Esophagus squamous epithelium (tissue), 4 donors: Measurements from ENCODE around the gene DDX17.

Source experiments
- POLR2A ChIP-seq, 4 donors: fragments of 450-650 bp; IDR thresholded peaks; one replicate each; pipeline ENCODE4 v1.6.1; 2017; ENCODE audit warnings: antibody characterized with exemption in 4 of 4, mild to moderate bottlenecking in 4 of 4, moderate library complexity in 3 of 4
- TF ChIP-seq, protein P1 (sequence below), 6 experiments: fragments of 450-650 bp in 4 of 6; fragments of 200-600 bp in 2 of 6; sonication (generic) in 2 of 6; IDR thresholded peaks; one replicate each; pipeline ENCODE4 v1.5.1; 2016 to 2019; ENCODE audit warnings: antibody characterized with exemption in 6 of 6, mild to moderate bottlenecking in 4 of 6, moderate library complexity in 4 of 6

- no peak for TF ChIP-seq POLR2A (IDR thresholded peaks at IDR 0.05)
- TF ChIP-seq, protein P1, sequence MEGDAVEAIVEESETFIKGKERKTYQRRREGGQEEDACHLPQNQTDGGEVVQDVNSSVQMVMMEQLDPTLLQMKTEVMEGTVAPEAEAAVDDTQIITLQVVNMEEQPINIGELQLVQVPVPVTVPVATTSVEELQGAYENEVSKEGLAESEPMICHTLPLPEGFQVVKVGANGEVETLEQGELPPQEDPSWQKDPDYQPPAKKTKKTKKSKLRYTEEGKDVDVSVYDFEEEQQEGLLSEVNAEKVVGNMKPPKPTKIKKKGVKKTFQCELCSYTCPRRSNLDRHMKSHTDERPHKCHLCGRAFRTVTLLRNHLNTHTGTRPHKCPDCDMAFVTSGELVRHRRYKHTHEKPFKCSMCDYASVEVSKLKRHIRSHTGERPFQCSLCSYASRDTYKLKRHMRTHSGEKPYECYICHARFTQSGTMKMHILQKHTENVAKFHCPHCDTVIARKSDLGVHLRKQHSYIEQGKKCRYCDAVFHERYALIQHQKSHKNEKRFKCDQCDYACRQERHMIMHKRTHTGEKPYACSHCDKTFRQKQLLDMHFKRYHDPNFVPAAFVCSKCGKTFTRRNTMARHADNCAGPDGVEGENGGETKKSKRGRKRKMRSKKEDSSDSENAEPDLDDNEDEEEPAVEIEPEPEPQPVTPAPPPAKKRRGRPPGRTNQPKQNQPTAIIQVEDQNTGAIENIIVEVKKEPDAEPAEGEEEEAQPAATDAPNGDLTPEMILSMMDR (IDR thresholded peaks at IDR 0.05): no peak
Measured at GRCh38 chr22:38549101-38549894, 43.2 kb upstream of the DDX17 start.
